Mucosa of rectum (tissue), 2 donors: ENCODE measurements around the gene TET3.

ENCODE experiments used
- H3K27ac ChIP-seq, 2 donors: one replicate each; pipeline ENCODE4 v1.7.0; 2013; ENCODE audit warnings: inconsistent platforms in 2 of 2, low read depth in 2 of 2, low read length in 2 of 2
- H3K27me3 ChIP-seq, 2 donors: one replicate each; pipeline ENCODE4 v1.7.0; 2013; ENCODE audit warnings: low read length in 2 of 2; ENCODE audit not compliant: control insufficient read depth in 2 of 2, insufficient read depth in 2 of 2
- H3K36me3 ChIP-seq, 2 donors: one replicate each; pipeline ENCODE4 v1.7.0; 2013; ENCODE audit warnings: low read length in 2 of 2; ENCODE audit not compliant: control insufficient read depth in 2 of 2, insufficient read depth in 2 of 2
- H3K4me1 ChIP-seq, 2 donors: one replicate each; pipeline ENCODE4 v1.7.0; 2013; ENCODE audit warnings: low read length in 2 of 2, mild to moderate bottlenecking in 1 of 2; ENCODE audit not compliant: control insufficient read depth in 2 of 2, insufficient read depth in 2 of 2
- H3K4me3 ChIP-seq, 2 donors: one replicate each; pipeline ENCODE4 v1.7.0; 2013; ENCODE audit warnings: low read length in 2 of 2
- H3K9ac ChIP-seq, 2 donors: one replicate each; pipeline ENCODE4 v1.7.0; 2013; ENCODE audit warnings: low read length in 2 of 2, low read depth in 1 of 2, mild to moderate bottlenecking in 1 of 2
- H3K9me3 ChIP-seq, 2 donors: one replicate each; pipeline ENCODE4 v1.7.0; 2013; ENCODE audit warnings: low read length in 2 of 2; ENCODE audit not compliant: control insufficient read depth in 2 of 2
- donor health status: healthy.
- donor health status: Normal muscosa, but diverticular disease.

Gene TET3

GRCh38 chr2:73946666-73947065, 38.0 kb upstream of the TET3 start:
- Histone ChIP-seq H3K27me3 (no peaks in the 10 kb centered on the region), H3K36me3 (peaks cover 43 to 54% of the 10 kb centered on the region in 2 donors), H3K4me1 (peaks cover 0 to 3% of the 10 kb centered on the region in 2 donors), H3K9me3 (no peaks in the 10 kb centered on the region), H3K27ac (no peak overlapping the region), H3K4me3 (no peak overlapping the region), H3K9ac (no peak overlapping the region)

GRCh38 chr2:73947412-73948018, 37.2 kb upstream of the TET3 start:
- Histone ChIP-seq H3K4me1 (peaks cover 0 to 3% of the 10 kb centered on the region in 2 donors), H3K27me3 (no peaks in the 10 kb centered on the region), H3K9ac (no peak overlapping the region), H3K36me3 (peaks cover 43 to 62% of the 10 kb centered on the region in 2 donors), H3K9me3 (no peaks in the 10 kb centered on the region), H3K4me3 (no peak overlapping the region), H3K27ac (no peak overlapping the region)

GRCh38 chr2:73949802-73950201, 34.9 kb upstream of the TET3 start:
- H3K9ac ChIP-seq = no peak overlapping the region
- peaks cover 46 to 74% of the 10 kb centered on the region in 2 donors for H3K36me3 ChIP-seq
- H3K4me1 ChIP-seq = peaks cover 0 to 3% of the 10 kb centered on the region in 2 donors
- no peaks in the 10 kb centered on the region for H3K27me3 ChIP-seq
- no peaks in the 10 kb centered on the region for H3K9me3 ChIP-seq
- no peak overlapping the region for H3K4me3 ChIP-seq
- no peak overlapping the region for H3K27ac ChIP-seq

DNA sequence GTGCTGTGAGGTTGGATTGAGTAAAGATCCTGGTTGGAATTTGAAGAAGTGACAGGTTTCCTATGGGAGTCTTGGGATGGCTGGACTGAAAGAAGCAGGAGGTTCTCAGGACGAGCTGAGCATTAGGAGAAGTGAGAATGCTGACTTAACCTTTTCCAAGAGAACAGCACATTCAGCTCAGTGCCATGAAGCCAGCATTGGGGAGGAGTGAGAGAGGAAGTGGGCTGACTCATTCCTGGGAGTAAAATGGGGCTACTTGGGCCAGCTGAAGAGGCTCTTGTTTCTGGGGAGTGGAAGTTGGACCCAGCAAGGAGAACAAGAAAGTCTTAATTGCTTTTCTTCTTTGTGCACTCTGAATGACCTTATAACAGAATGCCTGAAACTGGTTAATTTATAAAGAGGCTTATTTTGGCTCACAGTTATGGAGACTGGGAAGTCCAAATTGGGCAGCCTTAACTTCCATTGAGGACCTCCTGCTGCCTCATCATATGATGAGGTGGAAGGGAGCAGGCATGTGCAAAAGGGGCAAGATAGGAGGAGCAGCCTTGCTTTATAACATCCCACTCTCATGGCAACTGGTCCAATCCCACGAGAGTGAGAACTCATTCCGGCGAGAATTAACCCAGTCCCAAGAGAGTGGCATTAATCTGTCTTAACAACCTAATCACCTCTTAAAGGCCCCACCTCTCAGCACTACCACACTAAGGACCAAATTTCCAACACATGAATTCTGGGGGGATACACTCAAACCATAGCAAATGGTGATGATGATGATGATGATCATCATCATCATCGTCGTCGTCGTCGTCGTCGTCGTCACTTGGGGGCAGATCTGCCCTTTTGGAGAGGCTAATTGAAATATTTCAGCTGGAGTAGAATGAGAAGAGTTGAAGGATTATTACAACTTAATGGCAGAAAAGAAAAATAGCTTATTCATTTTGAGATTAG, 31.9 kb upstream of the TET3 start:
- Histone ChIP-seq H3K27ac (no peak overlapping the region), H3K9me3 (no peaks in the 10 kb centered on the region), H3K27me3 (no peaks in the 10 kb centered on the region), H3K4me1 (peaks cover 2 to 3% of the 10 kb centered on the region in 2 donors), H3K9ac (no peak overlapping the region), H3K4me3 (no peak overlapping the region), H3K36me3 (peaks cover 40 to 79% of the 10 kb centered on the region in 2 donors)

DNA sequence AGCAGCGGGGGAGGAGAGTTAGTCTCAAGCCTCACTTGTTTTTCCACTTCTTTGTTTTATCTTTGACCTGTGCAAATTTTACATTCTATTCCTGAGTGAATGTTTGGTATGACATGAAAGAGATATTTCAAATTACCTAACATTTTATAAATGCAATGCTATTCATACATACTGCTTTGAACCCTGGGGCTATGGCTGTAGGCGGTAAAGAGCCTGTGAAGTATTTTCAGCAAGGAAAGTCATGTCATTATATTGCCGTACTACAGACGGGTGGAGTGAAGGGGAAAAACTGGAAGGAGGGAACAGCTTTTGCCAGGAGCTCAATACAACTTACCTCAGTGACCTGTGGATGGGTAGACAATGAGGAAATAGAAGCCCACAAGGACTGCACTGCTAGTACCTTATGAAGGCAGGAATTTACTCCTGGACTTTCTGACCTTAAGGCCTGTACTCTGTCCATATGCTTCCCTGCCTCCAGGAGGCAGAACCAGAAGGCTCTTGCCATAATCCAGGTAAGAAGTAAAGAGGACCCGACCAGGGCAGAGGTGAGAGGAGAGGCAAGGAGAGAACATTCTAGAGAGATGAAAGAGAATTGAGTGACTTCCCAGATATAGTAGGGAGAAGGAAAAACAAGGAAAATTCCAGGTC, 28.4 kb upstream of the TET3 start:
- Histone ChIP-seq H3K9me3 (no peaks in the 10 kb centered on the region), H3K9ac (no peak overlapping the region), H3K4me1 (peaks cover 0 to 2% of the 10 kb centered on the region in 2 donors), H3K36me3 (peaks cover 30 to 69% of the 10 kb centered on the region in 2 donors), H3K27ac (no peak overlapping the region), H3K4me3 (no peak overlapping the region), H3K27me3 (no peaks in the 10 kb centered on the region)

GRCh38 chr2:73961274-73961673, 23.4 kb upstream of the TET3 start:
- H3K4me3 ChIP-seq = no peak overlapping the region
- no peak overlapping the region for H3K9ac ChIP-seq
- peaks cover 0 to 2% of the 10 kb centered on the region in 2 donors for H3K4me1 ChIP-seq
- H3K27ac ChIP-seq = no peak overlapping the region
- peaks cover 17 to 37% of the 10 kb centered on the region in 2 donors for H3K36me3 ChIP-seq
- no peaks in the 10 kb centered on the region for H3K9me3 ChIP-seq
- H3K27me3 ChIP-seq = no peaks in the 10 kb centered on the region

- H3K9me3 ChIP-seq = no peaks in the 10 kb centered on the region
- H3K9ac ChIP-seq = no peak overlapping the region
- no peak overlapping the region for H3K27ac ChIP-seq
- peaks cover 11 to 31% of the 10 kb centered on the region in 2 donors for H3K36me3 ChIP-seq
- no peaks in the 10 kb centered on the region for H3K27me3 ChIP-seq
- H3K4me1 ChIP-seq = peaks cover 0 to 2% of the 10 kb centered on the region in 2 donors
- H3K4me3 ChIP-seq = no peak overlapping the region
Observed at GRCh38 chr2:73961823-73962615, 22.7 kb upstream of the TET3 start.

DNA sequence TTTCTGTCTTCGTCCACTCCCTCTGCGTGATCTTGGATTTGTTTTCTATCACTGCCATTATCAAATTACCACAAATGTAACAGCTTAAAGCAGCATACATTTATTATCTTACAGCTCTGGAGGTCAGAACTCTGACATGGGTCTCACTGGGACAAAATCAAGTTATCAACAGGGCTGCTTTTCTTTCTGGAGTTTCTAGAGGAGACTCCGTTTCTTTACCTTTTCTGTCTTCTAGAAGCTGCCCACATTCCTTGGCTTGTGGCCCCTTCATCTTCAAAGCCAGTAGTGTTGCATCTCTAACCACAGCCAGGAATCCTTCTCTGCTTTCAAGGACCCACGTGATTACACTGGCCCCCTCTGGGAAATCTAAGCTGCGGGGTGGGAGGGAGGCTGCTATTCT, 21.9 kb upstream of the TET3 start:
- peaks cover 9 to 23% of the 10 kb centered on the region in 2 donors for H3K36me3 ChIP-seq
- H3K27me3 ChIP-seq = no peaks in the 10 kb centered on the region
- no peaks in the 10 kb centered on the region for H3K4me1 ChIP-seq
- H3K9me3 ChIP-seq = no peaks in the 10 kb centered on the region
- H3K4me3 ChIP-seq = no peak overlapping the region
- H3K27ac ChIP-seq = no peak overlapping the region
- no peak overlapping the region for H3K9ac ChIP-seq

GRCh38 chr2:73963385-73964120, 21.2 kb upstream of the TET3 start:
- Histone ChIP-seq H3K9me3 (no peaks in the 10 kb centered on the region), H3K9ac (no peak overlapping the region), H3K4me1 (no peaks in the 10 kb centered on the region), H3K4me3 (no peak overlapping the region), H3K27me3 (no peaks in the 10 kb centered on the region), H3K36me3 (peaks cover 2 to 16% of the 10 kb centered on the region in 2 donors), H3K27ac (no peak overlapping the region)
